PFSK-1 (cell line): ENCODE results near the gene FBXO22.

Experiments
- FOXP2 ChIP-seq: optimal IDR thresholded peaks from 2 replicates; pipeline ENCODE3; 2011; ENCODE audit warnings: borderline replicate concordance, control low read depth, inconsistent platforms; ENCODE audit not compliant: insufficient read depth; ENCODE audit errors: extremely low read length, extremely low read depth
- POLR2AphosphoS5 ChIP-seq: IDR thresholded peaks from 2 replicates; pipeline ENCODE4 v1.6.1; 2012; ENCODE audit warnings: low read depth, mild to moderate bottlenecking, control low read depth, low read length, moderate library complexity
- SIN3A ChIP-seq: IDR thresholded peaks from 2 replicates; pipeline ENCODE4 v1.6.1; 2012; ENCODE audit warnings: mild to moderate bottlenecking, low read length, moderate library complexity, borderline replicate concordance; ENCODE audit not compliant: insufficient read depth
- TAF1 ChIP-seq: IDR thresholded peaks from 2 replicates; pipeline ENCODE4 v1.6.1; 2012; ENCODE audit warnings: low read length, control low read depth, borderline replicate concordance; ENCODE audit not compliant: insufficient read depth
- TF ChIP-seq, protein P1 (sequence below), 2 experiments: IDR thresholded peaks; 2 replicates each; pipeline versions ENCODE4 v1.6.1 to v1.8.0; 2011 to 2012; ENCODE audit warnings: low read depth in 2 of 2, low read length in 2 of 2, control low read depth in 1 of 2, inconsistent platforms in 1 of 2, mild to moderate bottlenecking in 1 of 2, moderate library complexity in 1 of 2; ENCODE audit not compliant: insufficient read depth in 1 of 2

FBXO22 gene

DNA sequence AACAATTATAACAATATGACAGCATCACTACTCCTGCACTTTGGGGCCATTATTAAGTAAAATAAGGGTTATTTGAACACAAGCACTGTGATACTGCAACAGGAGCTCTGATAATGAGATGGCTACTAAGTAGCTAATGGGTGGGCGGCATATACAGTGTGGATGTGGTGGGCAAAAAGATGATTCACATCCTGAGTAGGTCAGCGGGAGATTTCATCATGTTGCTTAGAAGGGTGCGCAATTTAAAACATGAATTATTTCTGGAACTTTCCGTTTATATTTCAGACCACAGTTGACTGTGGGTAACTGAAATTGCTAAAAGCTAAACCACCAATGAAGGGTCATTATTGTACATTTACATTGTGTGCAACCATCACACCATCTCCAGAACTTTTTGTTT is 42.3 kb downstream of the FBXO22 start:
- TF ChIP-seq SIN3A (no peak), POLR2AphosphoS5 (no peak), FOXP2 (no peak), TAF1 (no peak)
- TF ChIP-seq, protein P1, sequence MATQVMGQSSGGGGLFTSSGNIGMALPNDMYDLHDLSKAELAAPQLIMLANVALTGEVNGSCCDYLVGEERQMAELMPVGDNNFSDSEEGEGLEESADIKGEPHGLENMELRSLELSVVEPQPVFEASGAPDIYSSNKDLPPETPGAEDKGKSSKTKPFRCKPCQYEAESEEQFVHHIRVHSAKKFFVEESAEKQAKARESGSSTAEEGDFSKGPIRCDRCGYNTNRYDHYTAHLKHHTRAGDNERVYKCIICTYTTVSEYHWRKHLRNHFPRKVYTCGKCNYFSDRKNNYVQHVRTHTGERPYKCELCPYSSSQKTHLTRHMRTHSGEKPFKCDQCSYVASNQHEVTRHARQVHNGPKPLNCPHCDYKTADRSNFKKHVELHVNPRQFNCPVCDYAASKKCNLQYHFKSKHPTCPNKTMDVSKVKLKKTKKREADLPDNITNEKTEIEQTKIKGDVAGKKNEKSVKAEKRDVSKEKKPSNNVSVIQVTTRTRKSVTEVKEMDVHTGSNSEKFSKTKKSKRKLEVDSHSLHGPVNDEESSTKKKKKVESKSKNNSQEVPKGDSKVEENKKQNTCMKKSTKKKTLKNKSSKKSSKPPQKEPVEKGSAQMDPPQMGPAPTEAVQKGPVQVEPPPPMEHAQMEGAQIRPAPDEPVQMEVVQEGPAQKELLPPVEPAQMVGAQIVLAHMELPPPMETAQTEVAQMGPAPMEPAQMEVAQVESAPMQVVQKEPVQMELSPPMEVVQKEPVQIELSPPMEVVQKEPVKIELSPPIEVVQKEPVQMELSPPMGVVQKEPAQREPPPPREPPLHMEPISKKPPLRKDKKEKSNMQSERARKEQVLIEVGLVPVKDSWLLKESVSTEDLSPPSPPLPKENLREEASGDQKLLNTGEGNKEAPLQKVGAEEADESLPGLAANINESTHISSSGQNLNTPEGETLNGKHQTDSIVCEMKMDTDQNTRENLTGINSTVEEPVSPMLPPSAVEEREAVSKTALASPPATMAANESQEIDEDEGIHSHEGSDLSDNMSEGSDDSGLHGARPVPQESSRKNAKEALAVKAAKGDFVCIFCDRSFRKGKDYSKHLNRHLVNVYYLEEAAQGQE (IDR thresholded peaks at IDR 0.05; ENCODE audit: insufficient read depth in 1 of 2, low read depth in 2 of 2, low read length in 2 of 2), result no peak

DNA sequence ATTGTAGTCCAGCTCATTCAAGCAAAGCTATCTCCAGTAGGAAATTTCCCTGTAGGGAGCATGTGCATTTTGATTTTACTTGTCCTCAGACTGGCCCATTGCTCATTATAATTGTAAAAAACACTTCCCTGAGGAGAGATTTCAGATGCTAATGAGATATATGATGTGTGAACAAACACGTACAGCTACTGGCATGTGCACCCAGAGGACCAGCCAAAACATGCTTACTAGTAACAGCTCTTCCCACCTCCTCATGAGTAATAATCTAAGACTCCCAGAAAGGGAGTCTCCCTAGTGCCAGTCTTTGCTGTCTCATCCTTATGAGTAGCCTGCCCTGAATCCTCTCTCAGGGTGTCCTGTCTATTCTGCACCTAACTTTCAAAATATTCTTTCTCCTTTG is 43.4 kb downstream of the FBXO22 start:
- TF ChIP-seq TAF1, result no peak
- TF ChIP-seq, protein P1 (IDR thresholded peaks at IDR 0.05; ENCODE audit: insufficient read depth in 1 of 2, low read depth in 2 of 2, low read length in 2 of 2), result no peak
- TF ChIP-seq SIN3A, result no peak
- no peak for TF ChIP-seq FOXP2
- TF ChIP-seq POLR2AphosphoS5, result no peak

- TF ChIP-seq SIN3A (no peak), POLR2AphosphoS5 (no peak), TAF1 (no peak)
- TF ChIP-seq, protein P1 (IDR thresholded peaks at IDR 0.05; ENCODE audit: insufficient read depth in 1 of 2, low read depth in 2 of 2, low read length in 2 of 2), result no peak
Observed at GRCh38 chr15:75948761-75949296, 45.2 kb downstream of the FBXO22 start.

- TF ChIP-seq POLR2AphosphoS5 (no peak), TAF1 (no peak)
Observed at GRCh38 chr15:75952525-75952924, 48.8 kb downstream of the FBXO22 start.

- no peak for TF ChIP-seq SIN3A
- TF ChIP-seq POLR2AphosphoS5, result no peak
- no peak for TF ChIP-seq TAF1
- no peak for TF ChIP-seq FOXP2
Observed at GRCh38 chr15:75955720-75956119, 52.0 kb downstream of the FBXO22 start.

DNA sequence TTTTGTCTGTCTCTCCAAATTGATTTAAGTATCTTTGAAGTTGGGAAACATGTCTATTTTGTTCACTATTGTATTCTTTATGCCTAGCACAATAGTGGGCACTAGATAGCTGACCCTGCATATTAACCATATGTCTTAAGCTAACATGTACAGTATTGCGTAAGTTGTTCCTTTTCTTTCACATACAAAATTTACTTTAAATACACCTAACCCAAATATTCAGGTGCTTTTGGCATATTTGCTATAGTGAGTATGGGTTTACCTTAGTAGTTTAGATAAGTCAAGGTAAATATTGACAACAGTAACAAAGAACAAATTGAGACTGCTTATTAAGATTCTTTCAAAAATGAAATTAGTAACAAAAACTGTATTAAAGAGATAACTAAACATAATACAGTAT is 57.7 kb downstream of the FBXO22 start:
- TF ChIP-seq SIN3A (no peak), TAF1 (no peak), FOXP2 (no peak), POLR2AphosphoS5 (no peak)
- TF ChIP-seq, protein P1 (IDR thresholded peaks at IDR 0.05; ENCODE audit: insufficient read depth in 1 of 2, low read depth in 2 of 2, low read length in 2 of 2), result no peak
